A549 (cell line): ENCODE measurements around the gene TEX2. TPM values are rescaled to one million over a fixed set of nuclear protein-coding genes. Genes with fewer than 3 reads are reported as not detected.
A peak's percentile ranks its signal among the peaks of the same experiment; 100 is the strongest.

ENCODE experiments used
- ATAC-seq, 2 experiments: fragments of 200-7000 bp in 1 of 2; fragments of >200 bp in 1 of 2; cut with Nextera tagmentation in 1 of 2; cut with Tn5 transposase in 1 of 2; 3 replicates each; pipeline versions ENCODE4 v1.8.0 to v1.9.1; 2018 to 2020; ENCODE audit warnings: mild to moderate bottlenecking in 1 of 2, moderate library complexity in 1 of 2
- CTCF ChIA-PET: fragments of 300-600 bp; sonication (Branson Sonifier 250); formaldehyde crosslinking; extraction: SDS; loops from one replicate; lab custom pipeline; 2021; ENCODE audit warnings: antibody characterized with exemption, inconsistent platforms; lab: Yijun Ruan, JAX
- POLR2A ChIA-PET: fragments of 350-600 bp; formaldehyde crosslinking; extraction: SDS; loops from one replicate; lab custom pipeline; 2021; ENCODE audit warnings: antibody characterized with exemption, inconsistent platforms; lab: Yijun Ruan, JAX
- DNase-seq, 2 experiments: peaks; one replicate each; pipeline versions ENCODE4 v3.0.0 to v3.0.0-alpha.2; 2011 to 2016; ENCODE audit warnings: low read depth in 1 of 2, low spot score in 1 of 2
- FAIRE-seq: peaks from 2 replicates; lab custom pipeline; 2011; peaks lifted over from hg19 to GRCh38; lab: Jason Lieb, UNC
- H3K27ac ChIP-seq, 2 experiments: fragments of >200 bp; sonication (Bioruptor Twin); formaldehyde crosslinking; 3 replicates each; pipeline ENCODE4 v1.5.1; 2016 to 2017
- H3K4me1 ChIP-seq: fragments of >200 bp; sonication (Bioruptor Twin); formaldehyde crosslinking; 3 replicates; pipeline ENCODE4 v1.6.1; 2016
- H3K4me2 ChIP-seq: fragments of >200 bp; sonication (Bioruptor Twin); formaldehyde crosslinking; 3 replicates; pipeline ENCODE4 v1.6.1; 2016
- H3K4me3 ChIP-seq: fragments of >200 bp; sonication (Bioruptor Twin); formaldehyde crosslinking; 3 replicates; pipeline ENCODE4 v1.5.1; 2016
- H3K9me3 ChIP-seq: fragments of >200 bp; sonication (Bioruptor Twin); formaldehyde crosslinking; 3 replicates; pipeline ENCODE4 v1.6.1; 2016
- BHLHE40 ChIP-seq: IDR thresholded peaks from 2 replicates; pipeline ENCODE4 v1.6.1; 2012; ENCODE audit warnings: low read depth, low read length, inconsistent platforms
- CBX2 ChIP-seq: fragments of 200-600 bp; sonication (generic); IDR thresholded peaks from 2 replicates; pipeline ENCODE4 v1.6.1; 2016; ENCODE audit warnings: low read depth, mild to moderate bottlenecking, borderline replicate concordance
- CBX8 ChIP-seq: fragments of 200-600 bp; sonication (generic); IDR thresholded peaks from 2 replicates; pipeline ENCODE4 v1.6.1; 2016
- CHD2 ChIP-seq: fragments of 150-350 bp; IDR thresholded peaks from 2 replicates; pipeline ENCODE4 v1.6.1; 2014; ENCODE audit warnings: low read length; ENCODE audit not compliant: partially characterized antibody
- EHF ChIP-seq: fragments of 250-450 bp; sonication (Bioruptor Pico); IDR thresholded peaks from 2 replicates; pipeline ENCODE4 v1.5.0; 2020; ENCODE audit warnings: mild to moderate bottlenecking
- EHMT2 ChIP-seq: fragments of 200-600 bp; sonication (generic); IDR thresholded peaks from 2 replicates; pipeline ENCODE4 v1.6.1; 2016; ENCODE audit warnings: antibody characterized with exemption, low read depth, mild to moderate bottlenecking, moderate library complexity
- EP300 ChIP-seq, 2 experiments: fragments of >200 bp; sonication (Bioruptor Twin); formaldehyde crosslinking; IDR thresholded peaks; 2 replicates in 1 of 2; 3 replicates in 1 of 2; pipeline ENCODE4 v1.6.1; 2016 to 2017
- FOSB ChIP-seq: fragments of 250-450 bp; sonication (Bioruptor Pico); IDR thresholded peaks from 2 replicates; pipeline ENCODE4 v1.5.0; 2020; ENCODE audit warnings: mild to moderate bottlenecking, moderate library complexity
- HDAC2 ChIP-seq: fragments of 200-600 bp; sonication (generic); IDR thresholded peaks from 2 replicates; pipeline ENCODE4 v1.6.1; 2016
- HEYL ChIP-seq: fragments of 250-450 bp; sonication (Bioruptor Pico); IDR thresholded peaks from 2 replicates; pipeline ENCODE4 v1.8.0; 2021; ENCODE audit warnings: mild to moderate bottlenecking, moderate library complexity
- HOXA7 ChIP-seq: fragments of 250-450 bp; sonication (Bioruptor Pico); IDR thresholded peaks from 2 replicates; pipeline ENCODE4 v1.5.0; 2020; ENCODE audit warnings: mild to moderate bottlenecking, moderate library complexity
- HOXB13 ChIP-seq: fragments of 250-450 bp; sonication (Bioruptor Pico); IDR thresholded peaks from 2 replicates; pipeline ENCODE4 v1.5.0; 2020; ENCODE audit warnings: low read depth, mild to moderate bottlenecking, moderate library complexity
- HOXB5 ChIP-seq: fragments of 250-450 bp; sonication (Bioruptor Pico); IDR thresholded peaks from 2 replicates; pipeline ENCODE4 v1.5.0; 2020; ENCODE audit warnings: mild to moderate bottlenecking, moderate library complexity
- JUN ChIP-seq, 2 experiments: fragments of >200 bp; sonication (Bioruptor Twin); formaldehyde crosslinking; IDR thresholded peaks; 2 replicates in 1 of 2; 3 replicates in 1 of 2; pipeline ENCODE4 v1.6.1; 2016 to 2017
- KDM5A ChIP-seq: fragments of 200-600 bp; sonication (generic); IDR thresholded peaks from 2 replicates; pipeline ENCODE4 v1.6.1; 2016; ENCODE audit warnings: antibody characterized with exemption, mild to moderate bottlenecking
- MAZ ChIP-seq: fragments of 150-350 bp; IDR thresholded peaks from 2 replicates; pipeline ENCODE4 v1.6.1; 2014; ENCODE audit warnings: antibody characterized with exemption, low read depth, low read length, borderline replicate concordance
- NFE2L2 ChIP-seq: fragments of 150-350 bp; conservative IDR thresholded peaks from 2 replicates; pipeline ENCODE4 v1.6.1; 2014; ENCODE audit warnings: low read length
- NPAS2 ChIP-seq: fragments of 250-450 bp; sonication (Bioruptor Pico); IDR thresholded peaks from 2 replicates; pipeline ENCODE4 v1.8.0; 2022; ENCODE audit warnings: mild to moderate bottlenecking, moderate library complexity, borderline replicate concordance
- NR3C1 ChIP-seq: fragments of >200 bp; sonication (Bioruptor Twin); formaldehyde crosslinking; IDR thresholded peaks from 3 replicates; pipeline ENCODE4 v1.6.1; 2017
- POLR2AphosphoS2 ChIP-seq: conservative IDR thresholded peaks from 2 replicates; pipeline ENCODE4 v1.6.1; 2012; ENCODE audit warnings: low read length, improper control_type of control experiment, inconsistent platforms
- RARB ChIP-seq: fragments of 250-450 bp; sonication (Bioruptor Pico); IDR thresholded peaks from 2 replicates; pipeline ENCODE4 v1.8.0; 2021; ENCODE audit warnings: mild to moderate bottlenecking, moderate library complexity
- RNF2 ChIP-seq: fragments of 200-600 bp; sonication (generic); IDR thresholded peaks from 2 replicates; pipeline ENCODE4 v1.6.1; 2016; ENCODE audit warnings: low read depth, mild to moderate bottlenecking, antibody characterized with exemption, moderate library complexity, borderline replicate concordance
- SREBF2 ChIP-seq: fragments of 450-650 bp; IDR thresholded peaks from 2 replicates; pipeline ENCODE4 v1.6.1; 2014; ENCODE audit warnings: mild to moderate bottlenecking, moderate library complexity
- TP53 ChIP-seq: fragments of 250-450 bp; sonication (Bioruptor Pico); IDR thresholded peaks from 2 replicates; pipeline ENCODE4 v1.5.0; 2021; ENCODE audit warnings: mild to moderate bottlenecking, moderate library complexity
- ZC3H11A ChIP-seq: fragments of 450-650 bp; IDR thresholded peaks from 2 replicates; pipeline ENCODE4 v1.6.1; 2014; ENCODE audit warnings: antibody characterized with exemption, mild to moderate bottlenecking
- ZNF302 ChIP-seq: fragments of 250-450 bp; sonication (Bioruptor Pico); IDR thresholded peaks from 2 replicates; pipeline ENCODE4 v1.9.0; 2021; ENCODE audit warnings: inconsistent platforms, mild to moderate bottlenecking, moderate library complexity
- ZSCAN20 ChIP-seq: fragments of 250-450 bp; sonication (Bioruptor Pico); IDR thresholded peaks from 2 replicates; pipeline ENCODE4 v1.8.0; 2022; ENCODE audit warnings: mild to moderate bottlenecking, moderate library complexity
- WGBS: methylation state at CpG from one replicate; pipeline ENCODE4 v1.1.6; 2017; ENCODE audit errors: missing lambda C conversion rate; 5-methylcytosine and 5-hydroxymethylcytosine counted together
- polyA plus RNA-seq, 4 experiments: library from polyadenylated mRNA; depleted of rRNA in 3 of 4; stranded (reverse); fragments of >200 nt; fragmentation: RNase III in 1 of 4; extraction: RNeasy Plus Mini Kit Qiagen cat#74134 plus additional on column Dnase treatment in 1 of 4; gene quantifications; 2 replicates in 3 of 4; 3 replicates in 1 of 4; pipeline ENCODE4 v1.2.3, GENCODE V29; 2011 to 2017
- TF ChIP-seq, protein P1 (sequence below): IDR thresholded peaks from 2 replicates; pipeline ENCODE4 v1.6.1; 2012
- TF ChIP-seq, protein P2 (sequence below): fragments of >200 bp; sonication (Bioruptor Twin); formaldehyde crosslinking; IDR thresholded peaks from 2 replicates; pipeline ENCODE4 v1.6.1; 2016
- TF ChIP-seq, protein P3 (sequence below): IDR thresholded peaks from 2 replicates; pipeline ENCODE4 v1.6.1; 2012
- TF ChIP-seq, protein P4 (sequence below): fragments of >200 bp; sonication (Bioruptor Twin); formaldehyde crosslinking; IDR thresholded peaks from 3 replicates; pipeline ENCODE4 v1.5.1; 2016
- TF ChIP-seq, protein P5 (sequence below): fragments of 250-450 bp; sonication (Bioruptor Pico); IDR thresholded peaks from 2 replicates; pipeline ENCODE4 v1.5.0; 2021; ENCODE audit warnings: mild to moderate bottlenecking, moderate library complexity, borderline replicate concordance

TEX2 gene
- polyA plus RNA-seq, 2 of the 4 experiments (the other 2 are of a cell fraction) = 9.3 to 16.2 TPM

DNA sequence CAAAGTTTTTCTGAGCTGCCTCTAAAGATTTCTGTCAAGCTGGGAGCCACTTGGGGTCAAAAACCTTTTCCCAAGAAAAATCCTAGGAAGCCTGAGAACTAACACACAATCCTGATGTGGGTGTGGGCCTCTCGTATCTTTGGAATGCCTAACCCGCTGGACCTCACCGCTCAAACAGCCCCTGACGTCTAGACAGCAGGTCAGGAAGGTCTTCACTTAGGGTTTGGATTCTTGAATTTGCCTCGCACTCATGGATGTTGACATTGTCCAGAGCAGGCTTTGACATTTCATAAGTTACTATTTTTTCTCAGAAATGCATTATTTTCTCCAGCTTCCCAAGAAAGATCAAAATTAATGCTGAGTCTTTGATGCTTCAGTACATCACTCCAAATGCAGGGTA is 18.9 kb downstream of the TEX2 start:
- Histone ChIP-seq H3K4me1 (peaks cover 15% of the 10 kb centered on the region), H3K27ac (no peak overlapping the region), H3K4me2 (no peak overlapping the region), H3K9me3 (no peaks in the 10 kb centered on the region), H3K4me3 (no peak overlapping the region)
- ChIA-PET POLR2A (no interaction called here), CTCF (interaction anchor here (0.9 to 1.4 kb wide), 2 partner anchors 38 to 111 kb away, joined by 3 to 4 read pairs; no protein-coding TSS in a partner anchor)
- no peak for ATAC-seq
- WGBS = 90% methylated on average over 5 of the region's 5 CpGs
- TF ChIP-seq HOXB13 = no peak
- TF ChIP-seq HDAC2 = no peak
- TF ChIP-seq, protein P1, sequence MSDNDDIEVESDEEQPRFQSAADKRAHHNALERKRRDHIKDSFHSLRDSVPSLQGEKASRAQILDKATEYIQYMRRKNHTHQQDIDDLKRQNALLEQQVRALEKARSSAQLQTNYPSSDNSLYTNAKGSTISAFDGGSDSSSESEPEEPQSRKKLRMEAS = no peak
- TF ChIP-seq NPAS2 (CRISPR knock-in tag) = no peak
- no peak for TF ChIP-seq NR3C1
- TF ChIP-seq, protein P2, sequence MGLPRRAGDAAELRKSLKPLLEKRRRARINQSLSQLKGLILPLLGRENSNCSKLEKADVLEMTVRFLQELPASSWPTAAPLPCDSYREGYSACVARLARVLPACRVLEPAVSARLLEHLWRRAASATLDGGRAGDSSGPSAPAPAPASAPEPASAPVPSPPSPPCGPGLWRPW = no peak
- no peak for TF ChIP-seq BHLHE40
- TF ChIP-seq, protein P3, sequence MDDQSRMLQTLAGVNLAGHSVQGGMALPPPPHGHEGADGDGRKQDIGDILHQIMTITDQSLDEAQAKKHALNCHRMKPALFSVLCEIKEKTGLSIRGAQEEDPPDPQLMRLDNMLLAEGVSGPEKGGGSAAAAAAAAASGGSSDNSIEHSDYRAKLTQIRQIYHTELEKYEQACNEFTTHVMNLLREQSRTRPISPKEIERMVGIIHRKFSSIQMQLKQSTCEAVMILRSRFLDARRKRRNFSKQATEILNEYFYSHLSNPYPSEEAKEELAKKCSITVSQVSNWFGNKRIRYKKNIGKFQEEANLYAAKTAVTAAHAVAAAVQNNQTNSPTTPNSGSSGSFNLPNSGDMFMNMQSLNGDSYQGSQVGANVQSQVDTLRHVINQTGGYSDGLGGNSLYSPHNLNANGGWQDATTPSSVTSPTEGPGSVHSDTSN = no peak
- no peak for TF ChIP-seq SREBF2
- no peak for TF ChIP-seq EHF (CRISPR knock-in tag)
- TF ChIP-seq MAZ = no peak
- TF ChIP-seq POLR2AphosphoS2 = no peak
- TF ChIP-seq HEYL (CRISPR knock-in tag) = no peak
- TF ChIP-seq NFE2L2 = no peak
- TF ChIP-seq ZNF302 = no peak
- TF ChIP-seq HOXB5 (CRISPR knock-in tag) = no peak
- TF ChIP-seq ZC3H11A = no peak
- TF ChIP-seq CHD2 = no peak
- no peak for TF ChIP-seq ZSCAN20
- no peak for TF ChIP-seq HOXA7 (CRISPR knock-in tag)
- peak in 1 of 2 experiments; percentile 10 for DNase-seq
- FAIRE-seq = no peak

DNA sequence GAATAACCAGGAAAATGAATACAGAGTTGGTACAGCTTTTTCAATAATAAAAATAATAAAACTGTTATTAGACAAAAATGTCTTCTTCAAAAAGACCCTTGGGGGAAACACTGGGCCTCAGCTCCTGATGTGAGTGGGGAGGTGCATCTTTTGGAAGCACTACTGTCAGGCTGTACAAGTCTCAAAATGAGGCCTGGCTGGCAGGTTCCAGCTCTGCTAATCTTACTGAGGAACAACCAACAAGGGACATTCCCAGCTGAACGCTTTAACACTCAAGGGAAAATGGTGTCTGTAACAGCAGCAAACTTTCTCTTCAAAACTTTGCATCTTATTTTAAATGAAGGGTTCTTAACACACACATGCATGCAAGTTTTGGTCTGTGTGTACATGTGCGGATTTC is 19.7 kb downstream of the TEX2 start:
- peaks cover 15% of the 10 kb centered on the region for H3K4me1 ChIP-seq
- no peak for DNase-seq
- WGBS = 96% methylated on average over 2 of the region's 2 CpGs
- CTCF ChIA-PET = interaction anchor here (0.7 to 1.4 kb wide), 3 partner anchors 12 to 39 kb away, joined by 3 to 4 read pairs (median 3); no protein-coding TSS in a partner anchor
- no peak for ATAC-seq
- FAIRE-seq = no peak
- H3K27ac ChIP-seq = no peak overlapping the region
- H3K4me2 ChIP-seq = no peak overlapping the region
- no peak overlapping the region for H3K4me3 ChIP-seq
- POLR2A ChIA-PET = no interaction called here
- H3K9me3 ChIP-seq = no peaks in the 10 kb centered on the region
- TF ChIP-seq FOSB (CRISPR knock-in tag) (no peak), KDM5A (no peak), HEYL (CRISPR knock-in tag) (no peak), RNF2 (no peak), NFE2L2 (no peak), ZC3H11A (no peak), CBX2 (no peak), EP300 (IDR thresholded peaks at IDR 0.05) (no peak), JUN (IDR thresholded peaks at IDR 0.05) (no peak), CBX8 (no peak), RARB (CRISPR knock-in tag) (no peak), EHMT2 (no peak), TP53 (CRISPR knock-in tag) (no peak)
- TF ChIP-seq, protein P4, sequence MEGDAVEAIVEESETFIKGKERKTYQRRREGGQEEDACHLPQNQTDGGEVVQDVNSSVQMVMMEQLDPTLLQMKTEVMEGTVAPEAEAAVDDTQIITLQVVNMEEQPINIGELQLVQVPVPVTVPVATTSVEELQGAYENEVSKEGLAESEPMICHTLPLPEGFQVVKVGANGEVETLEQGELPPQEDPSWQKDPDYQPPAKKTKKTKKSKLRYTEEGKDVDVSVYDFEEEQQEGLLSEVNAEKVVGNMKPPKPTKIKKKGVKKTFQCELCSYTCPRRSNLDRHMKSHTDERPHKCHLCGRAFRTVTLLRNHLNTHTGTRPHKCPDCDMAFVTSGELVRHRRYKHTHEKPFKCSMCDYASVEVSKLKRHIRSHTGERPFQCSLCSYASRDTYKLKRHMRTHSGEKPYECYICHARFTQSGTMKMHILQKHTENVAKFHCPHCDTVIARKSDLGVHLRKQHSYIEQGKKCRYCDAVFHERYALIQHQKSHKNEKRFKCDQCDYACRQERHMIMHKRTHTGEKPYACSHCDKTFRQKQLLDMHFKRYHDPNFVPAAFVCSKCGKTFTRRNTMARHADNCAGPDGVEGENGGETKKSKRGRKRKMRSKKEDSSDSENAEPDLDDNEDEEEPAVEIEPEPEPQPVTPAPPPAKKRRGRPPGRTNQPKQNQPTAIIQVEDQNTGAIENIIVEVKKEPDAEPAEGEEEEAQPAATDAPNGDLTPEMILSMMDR = no peak
- TF ChIP-seq, protein P5, sequence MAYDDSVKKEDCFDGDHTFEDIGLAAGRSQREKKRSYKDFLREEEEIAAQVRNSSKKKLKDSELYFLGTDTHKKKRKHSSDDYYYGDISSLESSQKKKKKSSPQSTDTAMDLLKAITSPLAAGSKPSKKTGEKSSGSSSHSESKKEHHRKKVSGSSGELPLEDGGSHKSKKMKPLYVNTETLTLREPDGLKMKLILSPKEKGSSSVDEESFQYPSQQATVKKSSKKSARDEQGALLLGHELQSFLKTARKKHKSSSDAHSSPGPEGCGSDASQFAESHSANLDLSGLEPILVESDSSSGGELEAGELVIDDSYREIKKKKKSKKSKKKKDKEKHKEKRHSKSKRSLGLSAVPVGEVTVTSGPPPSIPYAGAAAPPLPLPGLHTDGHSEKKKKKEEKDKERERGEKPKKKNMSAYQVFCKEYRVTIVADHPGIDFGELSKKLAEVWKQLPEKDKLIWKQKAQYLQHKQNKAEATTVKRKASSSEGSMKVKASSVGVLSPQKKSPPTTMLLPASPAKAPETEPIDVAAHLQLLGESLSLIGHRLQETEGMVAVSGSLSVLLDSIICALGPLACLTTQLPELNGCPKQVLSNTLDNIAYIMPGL (CRISPR knock-in tag) = no peak
